Stromal cell of bone marrow (primary cell): ENCODE data around the gene TTLL3.
A peak's percentile ranks its signal among the peaks of the same experiment; 100 is the strongest.
"Not testable (repeated sequence)": the region's sequence is repeated elsewhere in the genome, so short reads cannot be mapped to it uniquely, and the experiment has no call there.

Source experiments
- DNase-seq: peaks from one replicate; pipeline ENCODE4 v3.0.0-alpha.2; 2012; ENCODE audit warnings: low read depth

TTLL3 gene

DNA sequence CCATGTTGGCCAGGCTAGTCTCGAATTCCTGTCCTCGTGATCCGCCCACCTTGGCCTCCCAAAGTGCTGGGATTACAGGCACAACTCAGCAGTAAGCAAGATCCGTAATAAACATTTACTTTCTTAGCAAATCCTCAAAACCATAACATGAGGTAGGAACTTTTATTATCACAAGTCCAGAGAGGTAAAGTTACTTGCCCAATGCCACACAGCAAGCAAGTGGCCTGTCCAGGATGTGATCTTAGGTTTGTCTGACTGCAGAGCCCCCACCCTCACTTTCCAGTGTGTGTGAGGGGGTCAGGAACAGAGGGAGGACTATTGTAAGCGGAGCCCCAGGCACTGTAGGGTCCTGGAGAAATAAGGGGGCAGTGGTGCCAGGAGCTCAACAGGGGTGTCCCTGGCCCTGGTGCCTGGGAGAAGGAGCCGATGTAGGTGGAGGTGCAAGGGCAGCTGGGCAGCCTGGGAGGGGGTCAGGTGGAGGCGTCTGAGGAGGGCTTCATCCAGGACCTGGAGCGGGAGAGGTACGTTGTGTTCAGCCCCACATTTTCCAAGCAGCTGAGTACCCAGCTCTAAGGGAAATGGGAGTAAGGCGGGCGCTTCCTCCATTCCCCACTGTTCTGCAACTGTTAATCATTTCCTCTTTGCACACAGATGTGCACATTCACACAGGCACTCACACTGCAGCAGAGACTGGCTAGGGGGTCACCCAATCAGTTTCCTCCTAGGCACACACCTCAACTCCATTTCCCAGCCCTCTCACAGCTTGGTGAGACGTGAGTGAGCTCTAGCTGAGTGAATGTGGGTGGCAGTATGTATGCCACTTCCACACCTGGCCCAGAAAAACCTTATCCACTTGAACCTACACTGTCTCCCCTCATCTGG, 27.9 kb downstream of the TTLL3 start:
- no peak for DNase-seq

DNA sequence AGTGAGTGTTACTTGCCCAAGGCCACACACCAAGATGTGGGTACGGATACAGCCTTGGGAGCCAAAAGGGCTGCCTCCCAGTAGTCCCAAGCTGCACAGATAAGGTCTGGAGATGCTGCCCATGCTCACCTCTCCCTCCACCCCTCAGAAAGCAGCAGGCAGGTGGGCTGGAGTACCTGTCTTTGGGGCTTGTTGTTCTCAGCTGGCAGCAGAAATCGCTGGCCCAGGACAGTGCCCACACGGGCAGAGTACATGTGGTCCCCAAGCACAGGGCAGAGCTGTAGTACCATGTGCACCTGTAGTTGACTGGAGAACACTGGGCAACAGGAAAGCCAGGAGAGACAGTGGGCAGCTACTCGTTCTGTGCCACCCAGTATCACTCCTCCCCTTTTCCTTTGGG, 28.8 kb downstream of the TTLL3 start:
- DNase-seq: no peak

DNA sequence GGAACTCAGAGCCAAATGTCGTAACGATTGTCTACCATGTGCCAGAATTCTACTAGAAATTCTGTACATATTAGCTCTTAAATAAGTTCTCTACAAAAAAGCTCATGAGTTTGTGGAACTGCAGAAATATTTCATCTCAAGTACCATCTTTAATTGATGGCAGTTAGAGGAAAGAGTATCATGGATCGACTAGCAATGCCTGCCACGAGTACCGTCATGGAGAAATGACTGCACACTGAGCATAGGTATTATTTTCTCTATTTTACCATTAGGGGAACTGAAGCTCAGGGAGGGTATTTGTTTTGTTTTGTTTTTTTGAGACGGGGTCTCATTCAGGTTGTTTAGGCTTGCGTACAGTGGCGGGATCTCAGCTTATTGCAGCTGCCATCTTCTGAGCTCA, 31.0 kb downstream of the TTLL3 start:
- no peak for DNase-seq

DNA sequence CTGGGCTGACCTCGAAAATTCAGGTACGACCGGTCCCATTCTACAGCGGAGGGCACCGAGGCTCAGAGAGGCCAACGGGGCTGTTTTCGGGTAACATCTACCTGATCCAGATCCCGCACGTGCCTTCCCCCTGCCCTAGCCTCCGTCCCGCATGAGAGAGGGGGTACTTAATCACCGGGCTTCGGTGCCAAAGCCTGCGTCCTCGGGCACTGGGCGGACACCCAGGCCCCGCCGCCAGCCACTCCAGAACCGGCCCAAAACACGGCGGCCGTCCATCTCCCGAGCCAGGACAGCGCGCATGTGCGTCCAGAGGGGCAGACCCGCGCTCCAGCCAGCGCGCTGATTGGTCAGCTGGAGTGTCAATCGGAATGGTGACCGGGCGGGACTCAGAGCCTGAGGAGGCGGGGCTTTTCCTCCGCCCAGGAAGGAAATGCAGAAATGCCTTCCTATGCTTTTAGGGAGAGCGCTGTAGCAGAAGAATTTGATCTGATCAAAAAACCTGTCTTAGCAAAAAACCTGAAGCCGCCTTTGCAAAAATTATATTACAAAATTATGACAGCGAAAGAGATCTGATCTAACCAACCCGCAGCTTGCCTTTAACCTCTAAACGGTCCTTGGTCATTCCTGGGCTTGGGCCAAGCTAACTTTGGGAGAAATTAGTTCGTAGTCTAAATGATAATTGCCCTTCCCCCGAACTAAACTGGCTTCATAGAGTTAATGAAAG, 33.8 kb downstream of the TTLL3 start, which contains the start of gene RPUSD3:
RPUSD3 (minus strand) TSS at position 294 of the 724 bp plus-strand sequence; CDS start at position 276, 18 bp downstream.
- DNase-seq: peak; percentile 90

DNA sequence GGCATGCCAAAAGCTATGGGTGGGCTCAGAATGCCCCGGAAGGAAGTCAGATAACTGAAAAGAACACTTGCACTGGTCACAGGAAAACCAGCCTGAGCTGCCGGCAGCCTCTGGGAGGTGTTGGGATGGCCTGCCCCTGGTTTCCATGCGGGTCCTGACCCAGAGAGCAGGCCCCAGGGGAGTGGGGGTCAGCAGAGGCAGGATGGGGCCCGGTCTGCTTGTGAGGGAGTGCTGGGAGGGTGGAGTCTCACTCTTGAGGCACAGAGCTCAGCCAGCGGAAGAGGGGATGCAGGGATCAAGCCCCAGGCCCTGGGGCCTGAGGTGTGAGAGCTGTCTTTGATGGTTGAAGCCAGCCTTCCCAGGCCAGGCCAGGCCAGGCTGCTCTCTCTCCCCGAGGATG, 36.2 kb downstream of the TTLL3 start:
- DNase-seq: no peak

DNA sequence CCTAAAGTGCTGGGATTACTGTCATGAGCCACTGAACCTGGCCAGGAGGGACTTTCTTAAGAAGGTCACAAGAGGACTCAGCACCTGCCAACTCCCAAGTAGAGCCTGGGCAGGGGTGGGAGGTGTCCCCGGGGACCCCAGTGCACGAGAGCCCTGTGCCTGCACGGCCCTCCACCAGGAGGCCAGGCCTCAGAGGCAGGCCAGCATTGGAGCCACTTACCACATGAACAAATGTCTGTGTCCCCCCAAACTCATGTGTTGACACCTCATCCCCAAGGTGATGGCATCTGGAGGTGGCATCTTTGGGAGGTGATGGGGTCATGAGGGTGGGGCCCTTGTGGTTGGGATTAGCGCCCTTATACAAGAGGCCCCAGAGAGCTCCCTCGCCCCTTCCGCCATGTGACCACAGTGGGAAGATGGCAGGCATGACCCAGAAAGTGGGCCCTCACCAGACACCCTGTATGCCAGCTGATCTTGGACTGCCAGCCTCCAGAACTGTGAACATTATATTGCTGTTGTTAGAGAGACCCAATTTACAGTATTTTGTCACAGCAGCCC, 36.9 kb downstream of the TTLL3 start:
- DNase-seq: no peak

DNA sequence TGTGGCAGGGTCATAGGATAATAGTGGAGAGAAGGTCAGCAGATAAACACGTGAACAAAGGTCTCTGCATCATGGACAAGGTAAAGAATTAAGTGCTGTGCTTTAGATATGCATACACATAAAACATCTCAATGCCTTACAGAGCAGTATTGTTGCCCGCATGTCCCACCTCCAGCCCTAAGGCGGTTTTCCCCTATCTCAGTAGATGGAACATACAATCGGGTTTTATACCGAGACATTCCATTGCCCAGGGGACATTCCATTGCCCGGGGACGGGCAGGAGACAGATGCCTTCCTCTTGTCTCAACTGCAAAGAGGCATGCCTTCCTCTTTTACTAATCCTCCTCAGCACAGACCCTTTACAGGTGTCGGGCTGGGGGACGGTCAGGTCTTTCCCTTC, 37.8 kb downstream of the TTLL3 start:
- DNase-seq: not testable (repeated sequence)

DNA sequence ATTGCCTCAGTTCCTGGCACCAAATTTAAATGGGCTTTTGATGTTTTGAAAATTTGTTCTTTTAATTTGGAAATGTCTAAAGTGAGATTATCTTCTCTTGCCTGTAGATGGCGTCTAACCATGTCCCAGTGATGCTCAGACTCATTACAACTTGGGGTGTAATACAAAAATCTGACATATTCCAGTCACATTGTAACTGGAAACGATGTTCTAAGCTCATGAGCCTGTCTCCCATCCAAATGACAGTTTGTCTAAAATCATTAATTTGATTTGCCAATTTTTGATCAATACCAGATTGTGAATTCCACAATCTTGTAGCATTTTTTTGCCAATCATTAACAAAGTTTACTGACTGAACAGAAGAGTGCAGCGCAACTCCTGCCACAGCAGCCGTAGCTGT, 38.8 kb downstream of the TTLL3 start:
- not testable (repeated sequence) for DNase-seq

DNA sequence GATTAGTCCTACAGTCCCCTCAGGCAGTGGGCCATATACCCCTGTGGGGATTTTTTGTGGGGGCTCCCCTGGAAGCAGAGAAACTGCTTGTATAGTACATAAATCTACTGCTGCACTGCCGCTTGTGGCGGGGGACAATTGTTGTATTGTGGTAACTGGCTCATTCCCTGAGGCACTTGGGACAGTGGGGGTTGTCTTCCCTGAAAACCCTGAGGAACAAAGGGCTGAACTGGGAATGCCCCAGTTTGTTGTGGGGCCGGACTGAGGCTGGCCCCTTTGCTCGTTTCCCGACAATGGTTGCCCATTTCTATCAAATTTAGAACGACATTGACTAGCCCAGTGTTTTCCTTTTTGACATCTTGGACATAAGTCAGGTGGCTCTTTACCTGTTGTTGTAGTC, 41.3 kb downstream of the TTLL3 start:
- DNase-seq: not testable (repeated sequence)

DNA sequence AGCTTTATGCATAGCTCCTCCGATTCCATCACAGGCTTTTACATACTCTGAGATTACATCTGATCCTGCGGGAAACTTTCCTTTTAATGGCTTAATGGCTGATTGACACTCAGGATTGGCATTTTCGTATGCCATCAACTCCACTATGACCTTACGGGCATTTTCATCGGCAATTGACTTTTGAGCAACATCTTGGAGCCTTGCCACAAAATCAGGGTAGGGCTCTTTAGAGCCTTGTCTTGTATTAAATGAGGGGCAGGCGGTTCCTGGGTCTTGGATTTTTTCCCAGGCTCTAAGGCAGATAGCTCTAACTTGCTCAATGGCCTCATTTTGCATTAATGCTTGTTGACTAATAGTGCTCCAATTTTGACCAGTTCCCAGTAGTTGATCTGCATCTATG, 41.9 kb downstream of the TTLL3 start:
- DNase-seq: not testable (repeated sequence)

DNA sequence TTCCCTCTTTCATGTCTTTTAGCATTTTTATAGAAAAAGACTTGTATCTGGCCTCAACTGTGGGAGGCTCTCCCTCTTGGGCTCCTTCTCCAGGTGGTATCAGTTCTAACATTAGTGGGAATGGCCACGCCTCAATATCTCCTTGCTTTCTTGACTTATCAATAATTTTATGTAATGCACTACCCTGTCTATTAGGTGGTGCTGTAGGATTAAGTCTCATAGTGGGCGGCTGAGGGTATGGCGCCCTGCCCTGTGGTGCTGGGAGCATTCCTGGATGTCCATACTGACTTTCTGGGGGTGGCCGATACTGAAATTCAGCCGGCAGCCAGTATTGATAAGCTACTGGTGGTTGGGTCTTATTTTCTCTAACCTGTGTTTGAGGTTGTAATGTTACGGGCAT, 42.5 kb downstream of the TTLL3 start:
- DNase-seq: no peak

DNA sequence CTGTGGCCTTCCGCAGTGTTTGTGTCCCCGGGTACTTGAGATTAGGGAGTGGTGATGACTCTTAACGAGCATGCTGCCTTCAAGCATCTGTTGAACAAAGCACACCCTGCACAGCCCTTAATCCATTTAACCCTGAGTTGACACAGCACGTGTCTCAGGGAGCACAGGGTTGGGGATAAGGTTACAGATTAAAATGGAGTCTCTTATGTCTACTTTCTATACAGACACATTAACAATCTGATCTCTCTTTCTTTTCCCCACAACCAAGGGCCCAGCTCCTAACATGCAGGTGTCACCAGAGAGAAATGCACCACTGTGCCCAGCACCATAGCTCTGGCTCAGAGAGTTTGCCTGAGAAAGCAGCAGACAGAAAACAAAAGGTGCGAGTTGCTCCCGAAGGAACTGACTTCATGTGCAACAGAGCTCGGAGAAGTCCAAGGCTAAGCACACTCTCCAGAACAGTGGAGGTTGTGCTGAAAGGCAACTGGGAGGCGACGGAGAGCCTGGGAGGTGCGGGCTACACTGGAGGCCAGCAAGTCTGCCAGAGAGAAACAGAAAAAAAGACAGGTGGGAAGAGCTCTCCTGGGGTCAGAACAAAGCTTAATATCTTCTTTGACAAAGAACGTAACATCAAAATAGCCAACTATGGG, 44.4 kb downstream of the TTLL3 start:
- not testable (repeated sequence) for DNase-seq

DNA sequence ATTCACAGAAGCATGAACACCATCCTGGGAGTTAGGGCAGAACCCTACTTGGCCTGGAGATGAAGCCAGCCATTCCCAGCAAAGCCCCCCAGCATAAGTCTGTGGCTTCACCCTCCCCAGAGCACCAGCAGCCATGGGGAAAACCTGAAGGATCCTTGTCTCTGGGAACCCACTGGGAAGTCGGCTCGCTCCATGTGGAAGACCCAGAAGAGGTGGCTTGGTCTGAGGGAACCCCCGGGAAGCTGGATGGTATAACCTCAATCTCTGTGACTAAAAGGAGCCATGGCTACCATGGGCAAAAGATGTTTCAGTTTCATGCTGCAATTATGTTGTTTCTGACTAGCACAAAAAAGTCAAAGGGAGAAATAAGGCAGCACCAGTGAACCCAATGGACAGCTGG, 45.5 kb downstream of the TTLL3 start:
- no peak for DNase-seq

DNA sequence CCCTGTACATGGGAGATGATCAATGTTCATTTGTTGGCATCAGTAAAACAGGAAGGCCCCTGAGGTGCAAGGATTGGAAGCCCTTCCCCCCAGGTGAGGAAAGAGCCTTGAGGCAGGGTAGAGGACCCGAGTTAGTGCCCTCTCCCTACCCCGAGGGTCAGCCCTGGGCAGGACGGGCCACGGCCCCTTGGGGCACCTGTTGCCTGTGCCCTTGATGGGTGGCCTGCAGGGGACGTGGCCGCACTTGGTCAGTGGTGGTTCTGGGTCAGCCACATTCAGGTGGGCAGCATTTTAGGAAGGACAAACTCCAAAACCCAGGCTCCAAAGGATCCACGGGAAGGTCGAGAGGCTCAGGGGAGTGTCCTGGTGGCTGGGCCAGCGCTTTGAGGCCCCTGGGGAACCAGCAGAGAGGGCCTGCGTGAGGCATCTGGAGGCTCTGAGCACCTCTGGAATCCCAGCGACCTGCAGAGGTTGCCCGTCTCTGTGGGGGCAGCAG, 49.5 kb downstream of the TTLL3 start:
- no peak for DNase-seq

DNA sequence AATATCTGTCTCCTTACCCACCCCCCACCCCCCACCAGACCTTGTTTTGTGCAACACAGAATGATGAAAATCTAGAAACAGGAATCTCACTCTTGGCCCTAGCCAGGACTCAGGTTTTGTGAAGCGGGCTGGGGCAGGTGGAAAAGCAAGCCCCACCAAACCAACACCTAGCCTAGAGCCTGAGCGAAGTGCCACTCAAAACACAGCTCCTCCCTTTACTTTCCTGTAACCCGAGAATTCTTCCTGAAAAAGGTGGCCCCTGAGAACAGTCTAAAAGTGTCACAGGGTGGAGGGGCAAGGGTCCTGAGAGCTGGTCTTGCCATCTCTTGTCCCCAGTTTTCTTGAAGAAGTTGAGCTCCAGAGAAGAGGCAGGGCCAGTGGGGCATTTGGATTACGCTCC, 51.1 kb downstream of the TTLL3 start:
- no peak for DNase-seq

DNA sequence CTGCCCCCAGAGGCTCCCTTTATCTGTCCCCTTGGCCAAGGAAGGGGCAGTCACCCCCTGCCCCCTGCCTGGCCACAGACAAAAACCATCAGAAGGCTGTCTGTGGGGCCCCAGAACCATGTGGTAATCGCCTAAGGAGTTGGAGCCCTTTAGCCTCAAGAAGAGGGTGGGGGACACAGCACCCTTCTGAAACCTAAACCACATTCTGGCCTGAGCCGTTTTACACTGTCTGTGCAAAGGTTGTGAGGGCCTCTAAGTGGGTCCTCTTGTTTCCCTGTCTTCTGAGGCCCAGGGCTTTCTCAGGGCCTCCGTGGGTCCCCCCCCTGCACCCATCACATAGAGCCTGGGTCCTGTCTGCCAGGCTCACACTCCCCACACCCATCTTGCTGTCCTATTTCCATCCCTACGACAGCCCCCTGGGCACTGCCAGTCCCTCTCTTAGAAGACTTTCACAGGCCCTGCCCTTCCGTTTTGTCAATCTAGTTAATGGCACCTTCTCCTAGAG, 51.6 kb downstream of the TTLL3 start:
- no peak for DNase-seq

DNA sequence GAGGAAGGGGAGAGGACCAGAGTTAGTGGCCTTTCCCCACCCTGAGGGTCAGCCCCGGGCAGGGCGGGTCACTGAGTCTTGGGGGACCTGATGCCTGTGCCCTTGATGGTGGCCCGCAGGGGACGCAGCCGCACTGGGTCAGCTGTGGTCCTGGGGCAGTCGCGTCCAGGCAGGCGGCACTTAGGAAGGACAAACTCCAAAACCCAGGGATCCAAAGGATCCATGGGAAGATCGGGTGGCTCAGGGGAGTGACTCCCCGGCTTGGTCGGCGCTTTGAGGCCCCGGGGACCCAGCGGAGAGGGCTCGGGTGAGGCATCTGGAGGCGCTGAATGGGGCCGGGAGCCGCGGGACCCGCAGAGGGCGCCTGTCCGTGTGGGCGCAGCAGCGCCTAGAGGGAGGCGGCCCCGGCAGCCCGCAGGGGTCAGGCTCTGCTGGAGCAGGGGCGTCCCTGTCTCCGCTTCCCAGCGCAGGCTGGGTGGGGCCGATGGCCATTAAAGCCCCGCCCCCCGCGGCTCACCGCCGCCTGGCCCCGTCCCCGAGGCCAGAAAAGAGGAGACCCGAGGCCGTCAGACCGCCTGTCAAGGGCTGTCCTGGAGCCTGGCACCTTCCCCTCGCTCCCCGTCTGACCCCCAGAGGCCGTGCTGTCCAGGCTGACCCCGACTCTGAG, 52.5 kb downstream of the TTLL3 start:
- no peak for DNase-seq

DNA sequence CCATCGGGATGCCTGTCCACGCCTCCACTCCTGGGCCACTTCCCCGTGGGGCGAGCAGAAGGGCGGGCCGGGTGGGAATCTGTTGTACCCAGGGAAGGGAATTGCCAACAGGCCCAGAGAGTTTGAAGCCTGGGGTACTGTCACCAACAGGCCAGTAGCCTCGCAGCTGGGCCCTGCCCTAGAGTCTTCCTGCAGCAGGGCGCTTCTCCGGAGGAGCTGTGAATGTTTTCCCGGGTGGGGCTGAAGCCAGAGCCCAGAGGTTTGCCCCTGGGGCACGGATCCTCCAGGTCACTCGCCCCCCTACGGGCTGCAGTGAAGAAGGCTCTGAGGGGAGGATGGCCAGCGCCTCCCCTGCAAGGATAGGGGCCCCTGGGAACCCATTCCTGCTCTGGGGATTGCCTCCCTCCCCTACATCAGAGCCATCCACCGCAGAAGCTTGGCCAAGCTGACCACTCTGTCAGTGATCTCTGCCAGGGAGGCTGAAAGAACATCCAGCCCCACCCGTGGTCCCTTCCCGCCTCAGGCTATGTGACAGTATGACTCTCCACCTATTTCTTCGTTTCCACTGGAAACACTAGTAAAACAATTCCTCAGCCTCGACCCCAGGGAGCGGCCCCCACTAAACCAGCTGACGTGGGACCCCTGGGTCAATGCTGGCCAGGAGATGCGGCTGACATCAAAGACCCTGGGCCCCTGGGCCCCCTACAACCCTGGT, 53.2 kb downstream of the TTLL3 start:
- no peak for DNase-seq

DNA sequence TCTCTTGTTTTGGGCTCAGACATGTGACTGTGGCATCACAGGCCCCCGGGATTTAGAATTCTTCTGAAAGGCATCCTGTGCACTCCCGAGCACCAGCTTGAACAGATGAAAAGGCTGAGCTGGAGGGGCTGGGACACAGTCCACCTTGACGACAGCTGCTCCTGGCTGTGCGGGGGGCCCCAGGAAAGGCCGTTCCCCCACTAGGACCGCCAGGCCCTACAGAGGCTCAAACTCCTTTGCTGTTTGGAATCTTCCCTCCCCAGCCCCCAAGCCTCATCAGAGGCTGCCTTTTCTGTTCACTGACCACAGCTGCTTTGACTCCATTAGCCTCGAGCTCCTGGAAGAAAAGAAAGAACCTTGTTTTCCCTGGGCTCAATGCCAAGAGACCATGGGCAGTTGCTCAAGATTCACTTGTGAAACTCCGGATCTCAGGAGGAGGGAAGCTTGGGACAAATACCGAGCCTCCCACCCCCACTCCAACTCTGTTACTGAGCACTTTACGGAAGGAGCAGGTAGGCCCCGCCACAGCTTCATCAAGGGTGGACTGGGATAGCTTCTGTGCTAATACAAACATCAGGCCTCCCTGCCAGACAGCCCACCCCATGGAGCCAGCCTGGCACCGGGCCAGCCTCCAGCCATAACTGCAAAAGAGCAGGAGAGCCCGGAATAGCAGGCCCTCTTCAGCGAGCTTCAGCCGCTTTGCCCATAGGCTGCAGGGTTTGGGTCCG, 54.3 kb downstream of the TTLL3 start:
- DNase-seq: peak; percentile 63

DNA sequence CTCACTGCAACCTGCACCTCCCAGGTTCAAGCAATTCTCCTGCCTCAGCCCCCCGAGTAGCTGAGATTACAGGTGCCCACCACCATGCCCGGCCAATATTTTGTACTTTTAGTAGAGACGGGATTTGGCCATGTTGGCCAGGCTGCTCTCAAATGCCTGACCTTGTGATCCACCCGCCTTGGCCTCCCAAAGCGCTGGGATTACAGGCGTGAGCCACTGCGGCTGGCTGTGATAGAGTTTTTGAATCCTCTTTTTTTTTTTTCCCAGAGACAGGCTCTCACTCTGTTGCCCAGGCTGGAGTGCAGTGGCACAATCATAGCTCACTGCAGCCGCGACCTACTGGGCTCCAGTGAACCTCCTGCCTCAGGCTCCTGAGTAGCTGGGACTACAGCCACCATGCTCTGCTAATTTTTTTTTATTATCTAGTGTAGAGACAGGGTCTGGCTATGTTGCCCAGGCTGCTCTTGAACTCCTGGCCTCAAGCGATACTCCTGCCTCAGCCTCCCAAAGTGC, 55.1 kb downstream of the TTLL3 start:
- DNase-seq: not testable (repeated sequence)
